Measurements from ENCODE around the gene BRINP2. TPM values are rescaled to one million over a fixed set of nuclear protein-coding genes. Genes with fewer than 3 reads are reported as not detected.

Gene BRINP2
- total RNA-seq, 1 donor from 2014 or later, result not detected

GRCh38 chr1:177287994-177288393 lies 117.2 kb downstream of the BRINP2 start:
- no peaks in the 10 kb centered on the region for H3K36me3 Mint-ChIP-seq (ENCODE audit: low read depth)

DNA sequence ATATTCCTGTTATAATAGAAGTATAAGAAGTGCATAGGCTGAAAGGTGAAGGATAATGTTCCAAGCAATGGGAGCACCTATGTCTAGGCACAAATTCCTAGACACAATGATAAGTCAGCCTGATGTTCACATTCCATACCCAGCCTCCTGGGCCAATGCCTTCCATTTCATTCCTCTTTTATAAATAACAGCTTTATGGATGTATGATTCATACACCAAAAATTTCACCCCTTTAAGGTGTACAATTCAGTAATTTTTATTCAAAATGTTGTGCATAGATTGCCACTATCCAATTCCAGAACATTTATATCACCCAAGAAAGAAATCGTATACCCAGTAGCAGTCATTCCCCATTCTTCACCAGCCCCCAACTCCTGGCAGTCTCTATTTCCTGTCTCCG lies 118.8 kb downstream of the BRINP2 start:
- DNase-seq, result no peak
- TF ChIP-seq, protein P1, sequence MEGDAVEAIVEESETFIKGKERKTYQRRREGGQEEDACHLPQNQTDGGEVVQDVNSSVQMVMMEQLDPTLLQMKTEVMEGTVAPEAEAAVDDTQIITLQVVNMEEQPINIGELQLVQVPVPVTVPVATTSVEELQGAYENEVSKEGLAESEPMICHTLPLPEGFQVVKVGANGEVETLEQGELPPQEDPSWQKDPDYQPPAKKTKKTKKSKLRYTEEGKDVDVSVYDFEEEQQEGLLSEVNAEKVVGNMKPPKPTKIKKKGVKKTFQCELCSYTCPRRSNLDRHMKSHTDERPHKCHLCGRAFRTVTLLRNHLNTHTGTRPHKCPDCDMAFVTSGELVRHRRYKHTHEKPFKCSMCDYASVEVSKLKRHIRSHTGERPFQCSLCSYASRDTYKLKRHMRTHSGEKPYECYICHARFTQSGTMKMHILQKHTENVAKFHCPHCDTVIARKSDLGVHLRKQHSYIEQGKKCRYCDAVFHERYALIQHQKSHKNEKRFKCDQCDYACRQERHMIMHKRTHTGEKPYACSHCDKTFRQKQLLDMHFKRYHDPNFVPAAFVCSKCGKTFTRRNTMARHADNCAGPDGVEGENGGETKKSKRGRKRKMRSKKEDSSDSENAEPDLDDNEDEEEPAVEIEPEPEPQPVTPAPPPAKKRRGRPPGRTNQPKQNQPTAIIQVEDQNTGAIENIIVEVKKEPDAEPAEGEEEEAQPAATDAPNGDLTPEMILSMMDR (IDR thresholded peaks at IDR 0.05), result no peak
- Mint-ChIP-seq H3K27ac (no peak overlapping the region), H3K36me3 (ENCODE audit: low read depth) (no peaks in the 10 kb centered on the region), H3K4me1 (no peaks in the 10 kb centered on the region), H3K4me3 (no peak overlapping the region), H3K27me3 (no peaks in the 10 kb centered on the region), H3K9me3 (no peaks in the 10 kb centered on the region)
- ChIA-PET CTCF (no interaction called here), POLR2A (no interaction called here)
- intact Hi-C loops (cut with micrococcal nuclease), result no loop called here
- no peak for ATAC-seq (ENCODE audit: low read depth)

More at GRCh38 chr1:177287994-177288393, 117.2 kb downstream of the BRINP2 start:
- Mint-ChIP-seq H3K4me3 (no peak overlapping the region), H3K9me3 (no peaks in the 10 kb centered on the region), H3K27me3 (no peaks in the 10 kb centered on the region), H3K27ac (no peak overlapping the region), H3K4me1 (no peaks in the 10 kb centered on the region)
- TF ChIP-seq, protein P1 (IDR thresholded peaks at IDR 0.05), result no peak
- DNase-seq (no peak), ATAC-seq (ENCODE audit: low read depth) (no peak)
- POLR2A ChIA-PET, result no interaction called here
- intact Hi-C loops (cut with micrococcal nuclease), result no loop called here
- CTCF ChIA-PET, result no interaction called here

- POLR2A ChIA-PET, result no interaction called here
Measured at GRCh38 chr1:177300431-177300830, 129.7 kb downstream of the BRINP2 start.

GRCh38 chr1:177301425-177302124 lies 130.8 kb downstream of the BRINP2 start:
- no peak overlapping the region for H3K27ac Mint-ChIP-seq
- TF ChIP-seq, protein P1 (IDR thresholded peaks at IDR 0.05), result no peak
- no peaks in the 10 kb centered on the region for H3K4me1 Mint-ChIP-seq
- H3K9me3 Mint-ChIP-seq, result no peaks in the 10 kb centered on the region
- no peaks in the 10 kb centered on the region for H3K27me3 Mint-ChIP-seq
- ChIA-PET POLR2A (no interaction called here), CTCF (no interaction called here)
- ATAC-seq (ENCODE audit: low read depth), result no peak
- no peaks in the 10 kb centered on the region for H3K36me3 Mint-ChIP-seq (ENCODE audit: low read depth)
- intact Hi-C loops (cut with micrococcal nuclease), result no loop called here
- DNase-seq, result no peak
- no peak overlapping the region for H3K4me3 Mint-ChIP-seq

More at GRCh38 chr1:177300431-177300830, 129.7 kb downstream of the BRINP2 start:
- no peak for ATAC-seq (ENCODE audit: low read depth)
- Mint-ChIP-seq H3K27ac (no peak overlapping the region), H3K4me3 (no peak overlapping the region), H3K4me1 (no peaks in the 10 kb centered on the region), H3K36me3 (ENCODE audit: low read depth) (no peaks in the 10 kb centered on the region), H3K27me3 (no peaks in the 10 kb centered on the region), H3K9me3 (peaks cover 2% of the 10 kb centered on the region)
- DNase-seq, result no peak
- TF ChIP-seq, protein P1 (IDR thresholded peaks at IDR 0.05), result no peak
- intact Hi-C loops (cut with micrococcal nuclease), result no loop called here
- CTCF ChIA-PET, result no interaction called here

GRCh38 chr1:177302357-177303044 lies 131.7 kb downstream of the BRINP2 start:
- TF ChIP-seq, protein P1 (IDR thresholded peaks at IDR 0.05), result no peak
- Mint-ChIP-seq H3K27ac (no peak overlapping the region), H3K36me3 (ENCODE audit: low read depth) (no peaks in the 10 kb centered on the region), H3K27me3 (peaks cover 2% of the 10 kb centered on the region), H3K9me3 (no peaks in the 10 kb centered on the region), H3K4me1 (no peaks in the 10 kb centered on the region), H3K4me3 (no peak overlapping the region)
- no peak for DNase-seq
- CTCF ChIA-PET, result no interaction called here
- intact Hi-C loops (cut with micrococcal nuclease), result no loop called here
- no peak for ATAC-seq (ENCODE audit: low read depth)
- POLR2A ChIA-PET, result no interaction called here
